ENCODE data around the gene GLYATL2.

- TF ChIP-seq CTCF (IDR thresholded peaks at IDR 0.05; ENCODE audit: low read depth, low read length) (no peak), EZH2phosphoT487 (IDR thresholded peaks at IDR 0.05; ENCODE audit: low read depth) (no peak)
Measured at GRCh38 chr11:58813693-58814092, 30.8 kb downstream of the GLYATL2 start.
